Suprapubic skin (tissue), 4 donors: ENCODE results near the gene PSME3IP1.

Experiments used
- EP300 ChIP-seq: sonication (generic); formaldehyde crosslinking; IDR thresholded peaks from one replicate; pipeline ENCODE4 v1.6.1; 2017; ENCODE audit warnings: antibody characterized with exemption
- POLR2AphosphoS5 ChIP-seq, 3 donors: sonication (generic); formaldehyde crosslinking; IDR thresholded peaks; one replicate each; pipeline ENCODE4 v1.6.1; 2017; ENCODE audit warnings: antibody characterized with exemption in 3 of 3
- TF ChIP-seq, protein P1 (sequence below), 2 donors: fragments of 200-600 bp in 1 of 2; fragments of 450-650 bp in 1 of 2; sonication (generic) in 1 of 2; IDR thresholded peaks; one replicate each; pipeline ENCODE4 v1.5.1; 2016 to 2019; ENCODE audit warnings: antibody characterized with exemption in 2 of 2, mild to moderate bottlenecking in 1 of 2, moderate library complexity in 1 of 2

DNA sequence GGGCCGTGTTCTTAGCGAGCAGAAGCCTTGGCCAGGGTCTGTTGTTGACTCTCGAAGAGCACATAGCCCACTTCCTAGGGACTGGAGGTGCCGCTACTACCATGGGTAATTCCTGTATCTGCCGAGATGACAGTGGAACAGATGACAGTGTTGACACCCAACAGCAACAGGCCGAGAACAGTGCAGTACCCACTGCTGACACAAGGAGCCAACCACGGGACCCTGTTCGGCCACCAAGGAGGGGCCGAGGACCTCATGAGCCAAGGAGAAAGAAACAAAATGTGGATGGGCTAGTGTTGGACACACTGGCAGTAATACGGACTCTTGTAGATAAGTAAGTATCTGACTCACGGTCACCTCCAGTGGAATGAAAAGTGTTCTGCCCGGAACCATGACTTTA is 18.8 kb upstream of the PSME3IP1 start:
- TF ChIP-seq, protein P1, sequence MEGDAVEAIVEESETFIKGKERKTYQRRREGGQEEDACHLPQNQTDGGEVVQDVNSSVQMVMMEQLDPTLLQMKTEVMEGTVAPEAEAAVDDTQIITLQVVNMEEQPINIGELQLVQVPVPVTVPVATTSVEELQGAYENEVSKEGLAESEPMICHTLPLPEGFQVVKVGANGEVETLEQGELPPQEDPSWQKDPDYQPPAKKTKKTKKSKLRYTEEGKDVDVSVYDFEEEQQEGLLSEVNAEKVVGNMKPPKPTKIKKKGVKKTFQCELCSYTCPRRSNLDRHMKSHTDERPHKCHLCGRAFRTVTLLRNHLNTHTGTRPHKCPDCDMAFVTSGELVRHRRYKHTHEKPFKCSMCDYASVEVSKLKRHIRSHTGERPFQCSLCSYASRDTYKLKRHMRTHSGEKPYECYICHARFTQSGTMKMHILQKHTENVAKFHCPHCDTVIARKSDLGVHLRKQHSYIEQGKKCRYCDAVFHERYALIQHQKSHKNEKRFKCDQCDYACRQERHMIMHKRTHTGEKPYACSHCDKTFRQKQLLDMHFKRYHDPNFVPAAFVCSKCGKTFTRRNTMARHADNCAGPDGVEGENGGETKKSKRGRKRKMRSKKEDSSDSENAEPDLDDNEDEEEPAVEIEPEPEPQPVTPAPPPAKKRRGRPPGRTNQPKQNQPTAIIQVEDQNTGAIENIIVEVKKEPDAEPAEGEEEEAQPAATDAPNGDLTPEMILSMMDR (IDR thresholded peaks at IDR 0.05): no peak
- TF ChIP-seq POLR2AphosphoS5 (IDR thresholded peaks at IDR 0.05) (no peak), EP300 (no peak)
